ENCODE measurements around the gene GMFB. TPM values are rescaled to one million over a fixed set of nuclear protein-coding genes. Genes with fewer than 3 reads are reported as not detected.
"Not testable (repeated sequence)": the region's sequence is repeated elsewhere in the genome, so short reads cannot be mapped to it uniquely, and the experiment has no call there.

Gene GMFB
- total RNA-seq, 4 donors from 2014 or later = 15.9 to 23.0 (median 19.1) TPM

DNA sequence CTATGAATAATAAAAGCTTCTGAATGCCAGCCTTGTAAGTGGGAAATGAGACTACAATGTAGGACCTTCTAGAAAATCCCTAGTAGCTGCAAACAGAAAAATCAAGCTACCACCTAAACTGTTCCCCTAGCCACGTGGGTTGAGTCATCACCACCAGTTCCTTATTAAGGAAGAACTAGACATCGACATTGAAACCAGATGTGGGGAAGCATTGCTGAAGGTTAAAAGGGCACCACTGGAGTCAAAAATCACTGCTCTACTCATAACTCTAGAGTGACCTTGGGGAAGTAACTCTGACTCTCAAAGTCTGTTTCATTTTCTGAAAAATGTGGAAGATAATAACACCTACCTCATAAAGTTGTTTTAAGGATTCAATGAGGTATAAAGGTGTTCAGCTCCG is 38.2 kb downstream of the GMFB start:
- TF ChIP-seq POLR2A (IDR thresholded peaks at IDR 0.05) = no peak
- TF ChIP-seq, protein P1, sequence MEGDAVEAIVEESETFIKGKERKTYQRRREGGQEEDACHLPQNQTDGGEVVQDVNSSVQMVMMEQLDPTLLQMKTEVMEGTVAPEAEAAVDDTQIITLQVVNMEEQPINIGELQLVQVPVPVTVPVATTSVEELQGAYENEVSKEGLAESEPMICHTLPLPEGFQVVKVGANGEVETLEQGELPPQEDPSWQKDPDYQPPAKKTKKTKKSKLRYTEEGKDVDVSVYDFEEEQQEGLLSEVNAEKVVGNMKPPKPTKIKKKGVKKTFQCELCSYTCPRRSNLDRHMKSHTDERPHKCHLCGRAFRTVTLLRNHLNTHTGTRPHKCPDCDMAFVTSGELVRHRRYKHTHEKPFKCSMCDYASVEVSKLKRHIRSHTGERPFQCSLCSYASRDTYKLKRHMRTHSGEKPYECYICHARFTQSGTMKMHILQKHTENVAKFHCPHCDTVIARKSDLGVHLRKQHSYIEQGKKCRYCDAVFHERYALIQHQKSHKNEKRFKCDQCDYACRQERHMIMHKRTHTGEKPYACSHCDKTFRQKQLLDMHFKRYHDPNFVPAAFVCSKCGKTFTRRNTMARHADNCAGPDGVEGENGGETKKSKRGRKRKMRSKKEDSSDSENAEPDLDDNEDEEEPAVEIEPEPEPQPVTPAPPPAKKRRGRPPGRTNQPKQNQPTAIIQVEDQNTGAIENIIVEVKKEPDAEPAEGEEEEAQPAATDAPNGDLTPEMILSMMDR (IDR thresholded peaks at IDR 0.05) = no peak
- H3K4me3 ChIP-seq (ENCODE audit: low read depth, poor library complexity, severe bottlenecking) = no peak overlapping the region
- peak in 1 of 2 donors; percentile 28 for DNase-seq (ENCODE audit: low spot score in 2 of 2)
- intact Hi-C loops (cut with DNase I; ENCODE audit: low total_unique reads) = no loop called here
- WGBS, 2 donors = 22% methylated on average over 3 of the region's 3 CpGs

DNA sequence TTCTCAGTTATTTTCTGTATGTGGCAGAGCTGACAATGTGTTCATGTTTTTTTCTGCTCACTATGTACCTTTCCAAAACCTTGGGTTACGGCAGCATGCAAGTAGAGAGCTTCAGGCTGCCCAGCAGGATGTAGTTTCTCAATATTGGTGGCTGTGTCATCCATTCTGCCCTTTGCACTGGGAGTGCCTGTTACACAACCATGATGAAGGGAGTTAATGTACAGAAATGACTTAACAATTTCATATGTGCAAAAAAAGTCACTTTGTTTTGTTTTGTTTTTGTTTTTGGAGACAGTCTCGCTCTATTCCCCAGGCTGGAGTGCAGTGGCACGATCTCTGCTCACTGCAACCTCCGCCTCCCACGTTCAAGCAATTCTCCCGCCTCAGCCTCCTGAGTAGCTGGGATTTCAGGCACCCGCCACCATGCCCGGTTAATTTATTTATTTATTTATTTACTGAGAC is 41.5 kb downstream of the GMFB start:
- no peak for TF ChIP-seq POLR2A (IDR thresholded peaks at IDR 0.05)
- TF ChIP-seq, protein P1 (IDR thresholded peaks at IDR 0.05) = no peak
- intact Hi-C loops (cut with DNase I; ENCODE audit: low total_unique reads) = no loop called here
- DNase-seq (ENCODE audit: low spot score in 2 of 2) = no peak
- no peak overlapping the region for H3K4me3 ChIP-seq (ENCODE audit: low read depth, poor library complexity, severe bottlenecking)
- WGBS, 2 donors = 84 to 89% methylated on average over 8 of the region's 8 CpGs

DNA sequence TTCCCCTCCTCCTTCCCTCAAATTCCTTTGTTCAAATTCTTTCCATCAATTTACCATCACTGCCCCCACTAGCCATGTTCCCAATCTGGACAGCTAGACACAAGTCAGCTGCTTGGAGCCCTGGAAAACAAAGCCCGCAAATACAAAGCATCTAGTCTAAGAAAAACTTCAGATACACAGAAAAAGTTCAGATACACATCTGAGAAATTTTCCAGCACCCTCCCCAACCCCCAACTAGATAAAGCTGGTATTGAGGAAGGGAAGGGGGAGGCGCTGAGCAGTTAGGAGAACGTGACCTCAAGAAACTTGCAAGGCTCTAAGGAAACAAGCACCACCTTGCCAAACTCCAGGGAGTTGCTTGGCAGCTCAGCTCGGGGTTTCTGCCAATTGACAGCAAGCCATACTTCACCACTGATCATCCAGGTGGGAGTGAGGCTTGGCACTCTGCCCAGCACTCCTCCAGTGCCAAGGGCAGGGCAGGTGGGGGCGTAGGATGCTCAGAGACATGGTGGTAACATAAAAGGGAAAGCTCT is 42.6 kb downstream of the GMFB start:
- DNase-seq (ENCODE audit: low spot score in 2 of 2) = peak in 1 of 2 donors; percentile 22
- 27 to 32% methylated on average over 5 of the region's 5 CpGs for WGBS, 2 donors
- no peak overlapping the region for H3K4me3 ChIP-seq (ENCODE audit: low read depth, poor library complexity, severe bottlenecking)
- TF ChIP-seq POLR2A (IDR thresholded peaks at IDR 0.05) = no peak
- TF ChIP-seq, protein P1 (IDR thresholded peaks at IDR 0.05) = no peak
- intact Hi-C loops (cut with DNase I; ENCODE audit: low total_unique reads) = no loop called here

DNA sequence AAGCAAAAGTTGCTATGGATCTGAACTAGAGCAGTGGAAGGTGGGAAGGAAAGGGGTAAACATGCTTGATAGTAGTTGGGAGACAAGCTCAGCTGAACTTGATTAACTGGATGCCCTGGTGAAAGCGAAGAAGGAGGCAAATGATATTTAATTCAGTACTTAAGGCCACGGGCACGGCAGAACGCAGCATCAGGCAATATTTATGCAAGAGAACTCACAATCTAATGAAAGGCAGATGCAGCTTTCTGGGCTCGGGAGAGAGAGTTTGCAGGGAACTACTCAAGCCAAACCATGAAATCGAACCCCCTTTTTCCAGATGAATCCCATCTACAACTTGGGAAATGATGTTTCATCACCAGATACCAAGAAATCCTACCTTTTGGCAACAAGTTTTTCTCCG is 44.1 kb downstream of the GMFB start:
- H3K4me3 ChIP-seq (ENCODE audit: low read depth, poor library complexity, severe bottlenecking) = no peak overlapping the region

DNA sequence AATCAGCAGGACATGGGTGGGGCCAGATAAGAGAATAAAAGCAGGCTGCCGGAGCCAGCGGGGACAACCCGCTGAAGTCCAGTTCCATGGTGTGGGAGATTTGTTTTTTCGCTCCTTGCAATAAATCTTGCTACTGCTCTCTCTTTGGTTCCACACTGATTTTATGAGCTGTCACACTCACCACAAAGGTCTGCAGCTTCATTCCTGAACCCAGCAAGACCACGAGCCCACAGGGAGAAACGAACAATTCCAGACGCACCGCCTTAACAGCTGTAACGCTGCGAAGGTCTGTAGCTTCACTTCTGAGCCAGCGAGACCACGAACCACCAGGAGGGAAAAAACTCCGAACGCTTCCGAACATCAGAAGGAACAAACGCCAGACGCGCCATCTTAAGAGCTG is 44.8 kb downstream of the GMFB start:
- no peak for TF ChIP-seq POLR2A (IDR thresholded peaks at IDR 0.05)
- TF ChIP-seq, protein P1 (IDR thresholded peaks at IDR 0.05) = no peak
- DNase-seq (ENCODE audit: low spot score in 2 of 2) = no peak
- WGBS, 2 donors = 72 to 78% methylated on average over 18 of the region's 18 CpGs
- intact Hi-C loops (cut with DNase I; ENCODE audit: low total_unique reads) = no loop called here
- H3K4me3 ChIP-seq (ENCODE audit: low read depth, poor library complexity, severe bottlenecking) = no peak overlapping the region

More for the DNA sequence above, 44.1 kb downstream of the GMFB start:
- DNase-seq (ENCODE audit: low spot score in 2 of 2) = no peak
- no peak for TF ChIP-seq POLR2A (IDR thresholded peaks at IDR 0.05)
- TF ChIP-seq, protein P1 (IDR thresholded peaks at IDR 0.05) = no peak
- 62 to 69% methylated on average over 7 of the region's 7 CpGs for WGBS, 2 donors
- intact Hi-C loops (cut with DNase I; ENCODE audit: low total_unique reads) = no loop called here

DNA sequence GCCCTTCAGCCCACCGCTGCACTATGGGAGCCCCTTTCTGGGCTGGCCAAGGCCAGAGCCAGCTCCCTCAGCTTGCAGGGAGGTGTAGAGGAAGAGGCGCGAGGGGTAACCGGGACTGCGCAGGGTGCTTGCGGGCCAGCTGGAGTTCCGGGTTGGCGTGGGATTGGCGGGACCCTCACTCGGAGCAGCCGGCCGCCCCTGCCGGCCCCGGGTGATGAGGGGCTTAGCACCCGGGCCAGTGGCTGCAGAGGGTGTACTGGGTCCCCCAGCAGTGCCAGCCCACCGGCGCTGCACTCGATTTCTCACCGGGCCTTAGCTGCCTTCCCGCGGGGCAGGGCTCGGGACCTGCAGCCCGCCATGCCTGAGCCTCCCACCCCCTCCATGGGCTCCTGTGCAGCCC is 45.8 kb downstream of the GMFB start:
- DNase-seq (ENCODE audit: low spot score in 2 of 2); intact Hi-C loops (cut with DNase I; ENCODE audit: low total_unique reads); H3K4me3 ChIP-seq (ENCODE audit: low read depth, poor library complexity, severe bottlenecking): not testable (repeated sequence)
- WGBS, 2 donors = 98 to 99% methylated on average over 5 to 14 of the region's 23 CpGs

Measured in lower leg skin (tissue), 4 donors.